Lung (tissue), 12 donors: ENCODE measurements around the gene PPHLN1. TPM values are rescaled to one million over a fixed set of nuclear protein-coding genes. Genes with fewer than 3 reads are reported as not detected.

Source experiments
- ATAC-seq: fragments of 200-7000 bp; cut with Tn5 transposase; one replicate; pipeline ENCODE4 v1.9.1; 2020; ENCODE audit warnings: moderate number of reproducible peaks; ENCODE audit not compliant: insufficient read depth, low FRiP score
- DNase-seq, 3 donors: peaks; one replicate each; pipeline ENCODE4 v3.0.0-alpha.2; 2013 to 2017
- H3K27ac ChIP-seq, 2 donors: one replicate each; pipeline ENCODE4 v1.5.1; 2013; ENCODE audit warnings: mild to moderate bottlenecking in 2 of 2, moderate library complexity in 2 of 2, control low read depth in 1 of 2, inconsistent platforms in 1 of 2, low read depth in 1 of 2, low read length in 1 of 2
- H3K27me3 ChIP-seq, 3 donors: one replicate each; pipeline ENCODE4 v1.5.1; 2013; ENCODE audit warnings: low read length in 2 of 3; ENCODE audit not compliant: control insufficient read depth in 3 of 3, insufficient read depth in 3 of 3
- H3K36me3 ChIP-seq, 4 donors: one replicate each; pipeline ENCODE4 v1.5.1; 2013; ENCODE audit warnings: low read length in 4 of 4, mild to moderate bottlenecking in 1 of 4, moderate library complexity in 1 of 4; ENCODE audit not compliant: control insufficient read depth in 4 of 4, insufficient read depth in 4 of 4
- H3K4me1 ChIP-seq, 5 donors: one replicate each; pipeline ENCODE4 v1.5.1; 2013; ENCODE audit warnings: low read length in 5 of 5, mild to moderate bottlenecking in 2 of 5, moderate library complexity in 1 of 5; ENCODE audit not compliant: control insufficient read depth in 5 of 5, insufficient read depth in 5 of 5
- H3K4me3 ChIP-seq: one replicate; pipeline ENCODE4 v1.5.1; 2013; ENCODE audit warnings: mild to moderate bottlenecking, control low read depth, moderate library complexity
- H3K9ac ChIP-seq, 2 donors: one replicate each; pipeline ENCODE4 v1.5.1; 2013; ENCODE audit warnings: low read length in 2 of 2, control low read depth in 1 of 2; ENCODE audit not compliant: insufficient read depth in 1 of 2
- H3K9me3 ChIP-seq, 4 donors: one replicate each; pipeline ENCODE4 v1.5.1; 2013; ENCODE audit warnings: low read length in 3 of 4, mild to moderate bottlenecking in 1 of 4, moderate library complexity in 1 of 4; ENCODE audit not compliant: control insufficient read depth in 4 of 4, insufficient read depth in 3 of 4
- CTCF ChIP-seq: IDR thresholded peaks from 2 replicates; pipeline ENCODE4 v1.5.1; 2012; ENCODE audit warnings: mild to moderate bottlenecking; ENCODE audit errors: control extremely low read depth, extremely low read depth
- WGBS, 2 donors: extraction: QIAGEN DNeasy Blood & Tissue Kit; methylation state at CpG; one replicate each; pipeline ENCODE4 v1.1.7; 2013; 5-methylcytosine and 5-hydroxymethylcytosine counted together
- polyA plus RNA-seq, 2 donors: library from polyadenylated mRNA; stranded (reverse); fragments of 200-250 nt; gene quantifications; one replicate each; pipeline ENCODE4 v1.2.1, GENCODE V29; 2013
- total RNA-seq, 2 donors: library from RNA; depleted of rRNA in 1 of 2; stranded (reverse); fragments of >200 nt in 1 of 2; gene quantifications; one replicate each; pipeline ENCODE4 v1.2.1, GENCODE V29; 2014 to 2021
- donor health status: control.
- donor health status: control.
- donor health status: Bipolar disorder and iron deficiency.
- donor health status: healthy.
- donor health status: DM: yes; HTN: yes; CAD: no.

Gene PPHLN1
- total and polyA plus RNA-seq, 4 donors = 26.5 to 72.5 (median 34.3) TPM

- Histone ChIP-seq H3K9ac (no peak overlapping the region), H3K27me3 (no peaks in the 10 kb centered on the region), H3K36me3 (peaks cover 0 to 4% (median 2%) of the 10 kb centered on the region in 4 donors), H3K4me1 (no peaks in the 10 kb centered on the region), H3K4me3 (no peak overlapping the region), H3K9me3 (no peaks in the 10 kb centered on the region), H3K27ac (no peak overlapping the region)
- WGBS, 2 donors = 92 to 100% methylated on average over 2 of the region's 2 CpGs
- ATAC-seq (no peak), DNase-seq (no peak)
- no peak for TF ChIP-seq CTCF
Observed at GRCh38 chr12:42308390-42308789, 17.6 kb upstream of the PPHLN1 start.

GRCh38 chr12:42309996-42310395 lies 16.0 kb upstream of the PPHLN1 start:
- Histone ChIP-seq H3K36me3 (peaks cover 0 to 7% (median 5%) of the 10 kb centered on the region in 4 donors), H3K27ac (no peak overlapping the region)
- no peak for ATAC-seq

GRCh38 chr12:42315108-42315507 lies 10.9 kb upstream of the PPHLN1 start:
- Histone ChIP-seq H3K9ac (no peak overlapping the region), H3K9me3 (no peaks in the 10 kb centered on the region), H3K4me1 (no peaks in the 10 kb centered on the region), H3K27ac (no peak overlapping the region), H3K4me3 (no peak overlapping the region), H3K27me3 (no peaks in the 10 kb centered on the region), H3K36me3 (peaks cover 0 to 13% (median 8%) of the 10 kb centered on the region in 4 donors)
- no peak for DNase-seq
- TF ChIP-seq CTCF = no peak
- 92 to 94% methylated on average over 2 of the region's 2 CpGs for WGBS, 2 donors
- no peak for ATAC-seq

More at GRCh38 chr12:42309996-42310395, 16.0 kb upstream of the PPHLN1 start:
- Histone ChIP-seq H3K9me3 (no peaks in the 10 kb centered on the region), H3K4me3 (no peak overlapping the region), H3K4me1 (no peaks in the 10 kb centered on the region), H3K27me3 (no peaks in the 10 kb centered on the region), H3K9ac (no peak overlapping the region)
- TF ChIP-seq CTCF = no peak
- 84 to 91% methylated on average over 6 of the region's 6 CpGs for WGBS, 2 donors
- DNase-seq = no peak

DNA sequence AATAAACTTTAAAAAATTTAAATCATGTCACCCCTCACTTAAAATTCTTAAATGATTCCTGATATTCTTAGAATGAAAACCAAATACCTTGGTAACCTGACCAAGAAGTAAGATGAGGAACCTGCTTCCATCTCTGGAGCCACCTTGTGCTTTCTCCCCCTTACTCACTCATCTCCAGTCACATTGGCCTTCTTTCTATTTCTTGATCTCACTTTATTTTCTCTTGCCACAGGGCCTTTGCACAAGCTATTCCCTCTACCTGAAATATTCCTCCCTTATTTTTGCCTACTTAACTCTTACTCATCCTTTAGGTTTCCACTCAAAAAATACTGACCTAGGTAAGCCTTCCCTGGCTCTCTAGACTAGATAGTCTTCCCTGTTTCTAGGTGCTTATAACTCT lies 5.2 kb upstream of the PPHLN1 start:
- H3K36me3 ChIP-seq = peaks cover 0 to 7% (median 4%) of the 10 kb centered on the region in 4 donors

More for the DNA sequence above, 5.2 kb upstream of the PPHLN1 start:
- H3K27ac ChIP-seq = no peak overlapping the region
- DNase-seq (no peak), ATAC-seq (no peak)
- no peaks in the 10 kb centered on the region for H3K9me3 ChIP-seq
- H3K4me1 ChIP-seq = peaks cover 0 to 8% (median 0%) of the 10 kb centered on the region in 5 donors
- TF ChIP-seq CTCF = no peak
- no peak overlapping the region for H3K9ac ChIP-seq
- H3K27me3 ChIP-seq = no peaks in the 10 kb centered on the region
- no peak overlapping the region for H3K4me3 ChIP-seq
